ENCODE results near the gene FAM98C.

DNA sequence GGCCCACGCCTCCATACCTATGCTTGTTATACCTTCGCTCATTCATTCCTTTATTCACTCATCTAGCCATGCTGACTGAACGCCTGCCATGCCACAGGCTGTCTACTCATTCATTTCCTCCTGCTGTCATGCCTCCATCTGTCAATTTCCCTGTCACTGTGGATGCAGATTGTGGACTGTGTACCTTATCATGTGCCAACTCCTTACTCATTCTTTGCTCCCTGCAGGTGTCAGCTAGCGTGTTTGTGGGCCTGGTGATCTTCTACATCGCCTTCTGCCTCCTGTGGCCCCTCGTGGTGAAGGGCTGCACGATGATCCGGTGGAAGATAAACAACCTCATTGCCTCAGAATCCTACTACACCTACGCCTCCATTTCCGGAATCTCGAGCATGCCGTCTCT is 32.6 kb upstream of the FAM98C start:
- TF ChIP-seq, protein P1, sequence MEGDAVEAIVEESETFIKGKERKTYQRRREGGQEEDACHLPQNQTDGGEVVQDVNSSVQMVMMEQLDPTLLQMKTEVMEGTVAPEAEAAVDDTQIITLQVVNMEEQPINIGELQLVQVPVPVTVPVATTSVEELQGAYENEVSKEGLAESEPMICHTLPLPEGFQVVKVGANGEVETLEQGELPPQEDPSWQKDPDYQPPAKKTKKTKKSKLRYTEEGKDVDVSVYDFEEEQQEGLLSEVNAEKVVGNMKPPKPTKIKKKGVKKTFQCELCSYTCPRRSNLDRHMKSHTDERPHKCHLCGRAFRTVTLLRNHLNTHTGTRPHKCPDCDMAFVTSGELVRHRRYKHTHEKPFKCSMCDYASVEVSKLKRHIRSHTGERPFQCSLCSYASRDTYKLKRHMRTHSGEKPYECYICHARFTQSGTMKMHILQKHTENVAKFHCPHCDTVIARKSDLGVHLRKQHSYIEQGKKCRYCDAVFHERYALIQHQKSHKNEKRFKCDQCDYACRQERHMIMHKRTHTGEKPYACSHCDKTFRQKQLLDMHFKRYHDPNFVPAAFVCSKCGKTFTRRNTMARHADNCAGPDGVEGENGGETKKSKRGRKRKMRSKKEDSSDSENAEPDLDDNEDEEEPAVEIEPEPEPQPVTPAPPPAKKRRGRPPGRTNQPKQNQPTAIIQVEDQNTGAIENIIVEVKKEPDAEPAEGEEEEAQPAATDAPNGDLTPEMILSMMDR (conservative IDR thresholded peaks at IDR 0.05) = no peak
- TF ChIP-seq ZFX (IDR thresholded peaks at IDR 0.05) = no peak
